HG03460 (cell line): ENCODE results near the gene LRRC4.

Source experiments
- ATAC-seq: cut with Tn5 transposase; IDR thresholded peaks from one replicate; pipeline ENCODE4 v1.9.1; 2021; ENCODE audit not compliant: unreplicated experiment

LRRC4 gene

GRCh38 chr7:128032605-128033235 is 1.5 kb upstream of the LRRC4 start:
- ATAC-seq = no peak

GRCh38 chr7:128031901-128032604 is 816 bp upstream of the LRRC4 start:
- ATAC-seq = no peak

GRCh38 chr7:128030263-128030653 is 979 bp downstream of the LRRC4 start:
- no peak for ATAC-seq

GRCh38 chr7:128029405-128029995 is 1.7 kb downstream of the LRRC4 start:
- ATAC-seq = no peak

- no peak for ATAC-seq
These were observed 3.7 kb downstream of the LRRC4 start for GRCh38 chr7:128027485-128027980.

- ATAC-seq = no peak
These were observed 4.7 kb downstream of the LRRC4 start for GRCh38 chr7:128026551-128026950.

GRCh38 chr7:128025819-128026218 is 5.4 kb downstream of the LRRC4 start:
- ATAC-seq = no peak

- no peak for ATAC-seq
These were observed 5.9 kb downstream of the LRRC4 start for GRCh38 chr7:128025380-128025779.

GRCh38 chr7:128024151-128024550 is 7.1 kb downstream of the LRRC4 start:
- no peak for ATAC-seq

GRCh38 chr7:128022631-128023532 is 8.4 kb downstream of the LRRC4 start:
- no peak for ATAC-seq

- ATAC-seq = no peak
These were observed 9.9 kb downstream of the LRRC4 start for GRCh38 chr7:128021366-128021765.

- no peak for ATAC-seq
These were observed 11.1 kb downstream of the LRRC4 start for GRCh38 chr7:128020159-128020558.

GRCh38 chr7:128019288-128019687 is 11.9 kb downstream of the LRRC4 start:
- no peak for ATAC-seq

- ATAC-seq = no peak
These were observed 13.1 kb downstream of the LRRC4 start for GRCh38 chr7:128017862-128018845.

GRCh38 chr7:128017460-128017859 is 13.8 kb downstream of the LRRC4 start:
- no peak for ATAC-seq

GRCh38 chr7:128014811-128015210 is 16.4 kb downstream of the LRRC4 start:
- ATAC-seq = no peak

- no peak for ATAC-seq
These were observed 20.0 kb downstream of the LRRC4 start for GRCh38 chr7:128011131-128011661.

- no peak for ATAC-seq
These were observed 20.7 kb downstream of the LRRC4 start for GRCh38 chr7:128010391-128011127.

- no peak for ATAC-seq
These were observed 22.5 kb downstream of the LRRC4 start for GRCh38 chr7:128008744-128009143.
